OCI-LY7 (cell line): ENCODE results near the gene ZNF185. TPM values are rescaled to one million over a fixed set of nuclear protein-coding genes. Genes with fewer than 3 reads are reported as not detected.

Experiments used
- BruUV-seq: library from RNA; stranded (reverse); fragments of 400-500 nt; replicated peaks from 2 replicates; lab custom pipeline; 2021; lab: Mats Ljungman, UMichigan
- CTCF ChIA-PET: fragments of 300-600 bp; sonication (Branson Sonifier 250); formaldehyde crosslinking; loops from one replicate; lab custom pipeline; 2022; ENCODE audit warnings: antibody characterized with exemption; ENCODE audit not compliant: unreplicated experiment; lab: Charles Lee
- POLR2A ChIA-PET: fragments of 300-600 bp; sonication (Branson Sonifier 250); formaldehyde crosslinking; loops from one replicate; lab custom pipeline; 2022; ENCODE audit warnings: antibody characterized with exemption; lab: Charles Lee
- DNase-seq: peaks from one replicate; pipeline ENCODE4 v3.0.0-alpha.2; 2015; ENCODE audit warnings: low spot score
- H2AFZ ChIP-seq: fragments of 200-600 bp; sonication (generic), shearing (Covaris generic); 2 replicates; pipeline ENCODE4 v1.6.1; 2014; ENCODE audit warnings: mild to moderate bottlenecking, antibody characterized with exemption, low read length, moderate library complexity
- H3K27ac ChIP-seq: fragments of 200-600 bp; sonication (generic); 2 replicates; pipeline ENCODE4 v1.5.1; 2014; ENCODE audit warnings: mixed run types, low read depth, mild to moderate bottlenecking, moderate library complexity, low read length, inconsistent platforms; ENCODE audit not compliant: poor library complexity, severe bottlenecking
- H3K36me3 ChIP-seq: fragments of 200-600 bp; sonication (generic); 2 replicates; pipeline ENCODE4 v1.6.1; 2014; ENCODE audit warnings: mild to moderate bottlenecking, antibody characterized with exemption, low read length, moderate library complexity, mixed read lengths; ENCODE audit not compliant: insufficient read depth
- H3K4me1 ChIP-seq: fragments of 200-600 bp; sonication (generic); 2 replicates; pipeline ENCODE4 v1.5.1; 2014; ENCODE audit warnings: mild to moderate bottlenecking, low read length; ENCODE audit not compliant: insufficient read depth, poor library complexity, severe bottlenecking
- H3K4me2 ChIP-seq: fragments of 200-600 bp; sonication (generic); 2 replicates; pipeline ENCODE4 v1.6.1; 2014; ENCODE audit warnings: mild to moderate bottlenecking, low read length
- H3K4me3 ChIP-seq: fragments of 200-600 bp; sonication (generic); 2 replicates; pipeline ENCODE4 v1.5.1; 2014; ENCODE audit warnings: mild to moderate bottlenecking, low read depth, low read length; ENCODE audit not compliant: poor library complexity, severe bottlenecking
- H3K79me2 ChIP-seq: fragments of 200-600 bp; sonication (generic); 2 replicates; pipeline ENCODE4 v1.6.1; 2016; ENCODE audit warnings: low read depth, mild to moderate bottlenecking, low read length, moderate library complexity, mixed read lengths; ENCODE audit not compliant: insufficient read depth
- H3K9me2 ChIP-seq: fragments of 200-600 bp; sonication (generic); 2 replicates; pipeline ENCODE4 v1.6.1; 2016; ENCODE audit warnings: mild to moderate bottlenecking, low read length, mixed read lengths; ENCODE audit not compliant: insufficient read depth
- H3K9me3 ChIP-seq: fragments of 200-600 bp; sonication (generic); 2 replicates; pipeline ENCODE4 v1.6.1; 2014; ENCODE audit warnings: mild to moderate bottlenecking, mixed run types, low read length, mixed read lengths
- H4K20me1 ChIP-seq: fragments of 200-600 bp; sonication (generic); 2 replicates; pipeline ENCODE4 v1.6.1; 2014; ENCODE audit warnings: mild to moderate bottlenecking, antibody characterized with exemption, low read length, moderate library complexity, mixed read lengths; ENCODE audit not compliant: insufficient read depth
- EZH2phosphoT487 ChIP-seq: fragments of 200-600 bp; sonication (generic); IDR thresholded peaks from 2 replicates; pipeline ENCODE4 v1.6.1; 2018; ENCODE audit warnings: low read depth, borderline replicate concordance, mild to moderate bottlenecking, mixed run types, antibody characterized with exemption, low read length, moderate library complexity, mixed read lengths
- intact Hi-C: fragments of 100-400 bp; cut with micrococcal nuclease; formaldehyde crosslinking; loops from one replicate; pipeline ENCODE4 v1.10.0; 2022; ENCODE audit not compliant: unreplicated experiment
- total RNA-seq, 2 experiments: library from RNA; depleted of rRNA in 1 of 2; stranded (reverse); fragments of >200 nt in 1 of 2; shearing (Covaris generic) in 1 of 2; gene quantifications; 2 replicates each; pipeline ENCODE4 v1.2.3, GENCODE V29; 2014 to 2022
- TF ChIP-seq, protein P1 (sequence below): fragments of 200-600 bp; sonication (generic); conservative IDR thresholded peaks from 2 replicates; pipeline ENCODE4 v1.5.1; 2014; ENCODE audit warnings: mild to moderate bottlenecking, antibody characterized with exemption, low read length, moderate library complexity, mixed read lengths

Gene ZNF185
- total RNA-seq, 2 experiments from 2014 or later, result 0.73 to 21.3 TPM

DNA sequence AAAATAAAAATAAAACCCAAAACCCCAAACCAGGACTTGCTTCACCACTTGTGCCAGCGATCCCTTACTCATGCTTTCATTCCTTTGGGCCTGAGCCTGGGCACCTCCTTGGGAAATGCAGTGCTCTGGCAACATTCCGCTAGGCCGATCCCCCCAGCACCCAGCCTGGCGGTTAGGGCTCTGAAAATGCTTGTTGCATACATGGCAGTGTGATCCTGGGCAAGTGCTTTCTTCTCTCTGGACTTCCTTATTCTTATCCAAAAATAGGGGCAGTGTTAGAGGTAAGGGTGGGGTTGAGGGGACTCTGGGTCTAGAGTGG lies 4.6 kb downstream of the ZNF185 start:
- no peaks in the 10 kb centered on the region for H3K36me3 ChIP-seq
- no peak overlapping the region for H3K27ac ChIP-seq
- no peaks in the 10 kb centered on the region for H3K9me2 ChIP-seq
- no peaks in the 10 kb centered on the region for H3K4me1 ChIP-seq
- BruUV-seq, result no TSS peak
- no peaks in the 10 kb centered on the region for H3K9me3 ChIP-seq
- POLR2A ChIA-PET, result no interaction called here
- no peak overlapping the region for H3K4me2 ChIP-seq
- intact Hi-C loops, result no loop called here
- H3K79me2 ChIP-seq, result no peaks in the 10 kb centered on the region
- CTCF ChIA-PET, result no interaction called here
- H2AFZ ChIP-seq, result no peak overlapping the region
- no peak overlapping the region for H3K4me3 ChIP-seq
- H4K20me1 ChIP-seq, result no peaks in the 10 kb centered on the region
- no peak for DNase-seq
- TF ChIP-seq EZH2phosphoT487, result no peak
- TF ChIP-seq, protein P1, sequence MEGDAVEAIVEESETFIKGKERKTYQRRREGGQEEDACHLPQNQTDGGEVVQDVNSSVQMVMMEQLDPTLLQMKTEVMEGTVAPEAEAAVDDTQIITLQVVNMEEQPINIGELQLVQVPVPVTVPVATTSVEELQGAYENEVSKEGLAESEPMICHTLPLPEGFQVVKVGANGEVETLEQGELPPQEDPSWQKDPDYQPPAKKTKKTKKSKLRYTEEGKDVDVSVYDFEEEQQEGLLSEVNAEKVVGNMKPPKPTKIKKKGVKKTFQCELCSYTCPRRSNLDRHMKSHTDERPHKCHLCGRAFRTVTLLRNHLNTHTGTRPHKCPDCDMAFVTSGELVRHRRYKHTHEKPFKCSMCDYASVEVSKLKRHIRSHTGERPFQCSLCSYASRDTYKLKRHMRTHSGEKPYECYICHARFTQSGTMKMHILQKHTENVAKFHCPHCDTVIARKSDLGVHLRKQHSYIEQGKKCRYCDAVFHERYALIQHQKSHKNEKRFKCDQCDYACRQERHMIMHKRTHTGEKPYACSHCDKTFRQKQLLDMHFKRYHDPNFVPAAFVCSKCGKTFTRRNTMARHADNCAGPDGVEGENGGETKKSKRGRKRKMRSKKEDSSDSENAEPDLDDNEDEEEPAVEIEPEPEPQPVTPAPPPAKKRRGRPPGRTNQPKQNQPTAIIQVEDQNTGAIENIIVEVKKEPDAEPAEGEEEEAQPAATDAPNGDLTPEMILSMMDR, result no peak

DNA sequence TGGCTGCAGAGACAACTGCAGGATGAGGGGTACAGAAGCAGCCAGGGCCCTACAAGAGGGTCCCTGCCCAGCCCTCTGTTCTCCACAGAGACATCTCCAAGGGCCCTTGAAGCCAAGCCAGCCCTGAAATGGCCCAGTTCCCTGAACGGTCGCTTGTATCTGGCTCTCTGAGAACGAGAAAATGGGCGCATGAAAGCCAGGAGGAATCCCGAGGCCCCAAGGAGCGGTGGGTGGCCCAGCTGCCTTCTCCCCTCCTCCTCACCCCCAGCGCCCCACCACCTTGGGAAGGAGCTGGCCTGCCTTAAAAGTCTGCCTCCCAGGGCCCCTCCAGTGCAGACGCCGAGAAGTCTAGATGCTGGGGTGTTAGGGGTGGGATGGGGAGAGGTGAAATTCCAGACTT lies 5.7 kb downstream of the ZNF185 start:
- no peaks in the 10 kb centered on the region for H3K79me2 ChIP-seq
- CTCF ChIA-PET, result no interaction called here
- no peak overlapping the region for H2AFZ ChIP-seq
- no peaks in the 10 kb centered on the region for H3K4me1 ChIP-seq
- intact Hi-C loops, result no loop called here
- H3K4me2 ChIP-seq, result no peak overlapping the region
- BruUV-seq, result no TSS peak
- no peaks in the 10 kb centered on the region for H3K9me3 ChIP-seq
- POLR2A ChIA-PET, result no interaction called here
- H3K4me3 ChIP-seq, result no peak overlapping the region
- DNase-seq, result no peak
- no peak for TF ChIP-seq EZH2phosphoT487
- TF ChIP-seq, protein P1, result no peak
- no peaks in the 10 kb centered on the region for H3K9me2 ChIP-seq
- no peaks in the 10 kb centered on the region for H4K20me1 ChIP-seq
- H3K27ac ChIP-seq, result no peak overlapping the region
- no peaks in the 10 kb centered on the region for H3K36me3 ChIP-seq

DNA sequence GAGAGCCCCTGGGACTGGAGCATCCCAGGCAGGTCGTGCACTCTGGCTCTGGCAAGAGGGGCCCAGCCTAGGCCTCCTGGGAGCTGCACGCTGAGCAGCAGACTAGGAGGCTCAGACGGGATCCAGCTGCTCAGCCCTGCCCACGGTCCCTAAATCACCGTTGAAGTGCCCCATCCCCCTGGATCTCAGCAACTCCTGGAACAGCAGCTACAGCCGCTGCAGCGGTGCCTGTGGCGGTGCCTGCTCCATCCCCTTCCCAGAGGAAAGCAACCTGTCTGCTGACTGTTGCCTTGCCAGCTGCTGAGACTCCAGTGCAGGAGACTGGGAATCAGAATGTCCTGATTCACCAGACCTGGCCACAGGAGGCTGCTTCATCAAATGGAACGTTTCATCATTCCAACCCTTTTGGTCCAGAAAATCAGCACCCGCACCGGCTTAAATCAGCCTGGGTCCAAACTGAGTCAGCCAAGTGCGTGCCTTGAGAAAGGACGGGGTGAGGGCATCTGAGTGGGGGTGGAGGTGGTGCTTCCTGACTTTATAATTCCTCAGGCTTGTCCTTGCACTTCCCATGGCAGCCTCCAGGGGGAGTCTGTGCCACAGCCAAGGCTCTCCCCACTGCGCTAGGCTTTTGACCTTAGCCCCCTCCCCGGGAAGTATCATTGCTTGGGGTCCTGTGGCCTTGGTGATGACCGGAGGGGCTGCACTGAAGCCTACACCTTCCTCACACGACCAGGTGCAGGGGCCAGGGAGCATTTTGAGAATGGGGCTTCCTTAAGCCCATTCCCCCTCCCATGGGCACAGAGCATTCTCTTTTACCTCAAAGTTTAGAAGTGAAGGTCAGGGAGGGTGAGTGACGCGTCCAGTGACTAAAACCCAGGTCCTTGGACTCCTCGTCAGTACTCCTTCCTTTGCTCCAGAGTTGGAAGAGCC lies 6.5 kb downstream of the ZNF185 start:
- H3K4me3 ChIP-seq, result no peak overlapping the region
- ChIA-PET POLR2A (no interaction called here), CTCF (no interaction called here)
- H3K79me2 ChIP-seq, result no peaks in the 10 kb centered on the region
- intact Hi-C loops, result loop anchor here (1.0 kb wide), 1 partner anchor 22 kb away; no protein-coding TSS in a partner anchor
- no peak overlapping the region for H3K4me2 ChIP-seq
- H3K36me3 ChIP-seq, result no peaks in the 10 kb centered on the region
- no TSS peak for BruUV-seq
- H2AFZ ChIP-seq, result no peak overlapping the region
- H3K9me2 ChIP-seq, result no peaks in the 10 kb centered on the region
- H3K9me3 ChIP-seq, result no peaks in the 10 kb centered on the region
- no peaks in the 10 kb centered on the region for H3K4me1 ChIP-seq
- TF ChIP-seq EZH2phosphoT487, result no peak
- TF ChIP-seq, protein P1, result peak; percentile 72
- H3K27ac ChIP-seq, result no peak overlapping the region
- peak; percentile 36 for DNase-seq
- H4K20me1 ChIP-seq, result no peaks in the 10 kb centered on the region
